ENCODE results near the gene ZCCHC4.
A peak's percentile ranks its signal among the peaks of the same experiment; 100 is the strongest.
"Not testable (repeated sequence)": the region's sequence is repeated elsewhere in the genome, so short reads cannot be mapped to it uniquely, and the experiment has no call there.

ZCCHC4 gene

GRCh38 chr4:25321703-25322102 lies 9.1 kb downstream of the ZCCHC4 start:
- no peak for DNase-seq

GRCh38 chr4:25328463-25328862 lies 15.9 kb downstream of the ZCCHC4 start:
- DNase-seq, result not testable (repeated sequence)

GRCh38 chr4:25330335-25330734 lies 17.8 kb downstream of the ZCCHC4 start:
- DNase-seq, result no peak

- no peak for DNase-seq
These were observed 18.6 kb downstream of the ZCCHC4 start for GRCh38 chr4:25330905-25331808.

- DNase-seq, result no peak
These were observed 31.1 kb downstream of the ZCCHC4 start for GRCh38 chr4:25343671-25344070.

GRCh38 chr4:25345744-25346143 lies 33.2 kb downstream of the ZCCHC4 start:
- DNase-seq, result no peak

- DNase-seq, result no peak
These were observed 34.3 kb downstream of the ZCCHC4 start for GRCh38 chr4:25346913-25347312.

- DNase-seq, result no peak
These were observed 34.9 kb downstream of the ZCCHC4 start for GRCh38 chr4:25347473-25347872.

- DNase-seq, result no peak
These were observed 35.4 kb downstream of the ZCCHC4 start for GRCh38 chr4:25347971-25348370.

GRCh38 chr4:25350561-25350960 lies 38.0 kb downstream of the ZCCHC4 start:
- no peak for DNase-seq

- no peak for DNase-seq
These were observed 39.3 kb downstream of the ZCCHC4 start for GRCh38 chr4:25351777-25352416.

GRCh38 chr4:25356068-25356467 lies 43.5 kb downstream of the ZCCHC4 start:
- DNase-seq, result no peak

- no peak for DNase-seq
These were observed 46.1 kb downstream of the ZCCHC4 start for GRCh38 chr4:25358515-25359275.

- no peak for DNase-seq
These were observed 48.7 kb downstream of the ZCCHC4 start for GRCh38 chr4:25361253-25361652.

GRCh38 chr4:25367004-25367621 lies 54.5 kb downstream of the ZCCHC4 start:
- no peak for DNase-seq

- no peak for DNase-seq
These were observed 55.3 kb downstream of the ZCCHC4 start for GRCh38 chr4:25367877-25368276.

- no peak for DNase-seq
These were observed 55.7 kb downstream of the ZCCHC4 start for GRCh38 chr4:25368315-25368714.

- DNase-seq, result no peak
These were observed 57.7 kb downstream of the ZCCHC4 start for GRCh38 chr4:25370242-25370641.

GRCh38 chr4:25372549-25372948 lies 60.0 kb downstream of the ZCCHC4 start:
- not testable (repeated sequence) for DNase-seq

- DNase-seq, result peak; percentile 99 to 100
These were observed 64.4 kb downstream of the ZCCHC4 start, which contains the start of gene ANAPC4 for GRCh38 chr4:25376754-25377571. Gene ANAPC4, plus strand, starts transcription at chr4:25377263. Its CDS starts 165 bp downstream, at chr4:25377428.

GRCh38 chr4:25377572-25378436 lies 65.2 kb downstream of the ZCCHC4 start:
- DNase-seq, result no peak

Data from stimulated activated CD4-positive, alpha-beta T cell treated with anti-CD3 and anti-CD28 coated beads, Interleukin-2, amount 100 ng/mL, for 24 hours (primary cell).